ENCODE results near the gene OR10G8. TPM values are rescaled to one million over a fixed set of nuclear protein-coding genes. Genes with fewer than 3 reads are reported as not detected.

OR10G8 gene
- total and polyA plus RNA-seq, 11 donors, result not detected

GRCh38 chr11:124077266-124077665, 50.7 kb downstream of the OR10G8 start:
- Histone ChIP-seq H3K4me1 (peaks cover 0 to 12% (median 0%) of the 10 kb centered on the region in 12 donors), H3K27me3 (peaks cover 0 to 72% (median 13%) of the 10 kb centered on the region in 9 donors), H3K36me3 (no peaks in the 10 kb centered on the region), H3K27ac (no peak overlapping the region), H3K9me3 (no peaks in the 10 kb centered on the region), H3K4me3 (no peak overlapping the region)
- intact Hi-C loops (cut with DNase I), result loop anchor here in 6 of 10 donors (10.0 kb wide), 2 partner anchors 118 to 508 kb away; no protein-coding TSS in a partner anchor
- DNase-seq (no peak), ATAC-seq (no peak)
- TF ChIP-seq CTCF (IDR thresholded peaks at IDR 0.05), result no peak
- no peak for TF ChIP-seq POLR2A (IDR thresholded peaks at IDR 0.05)
- 37 to 93% (median 87%) methylated on average over 1 of the region's 1 CpG for WGBS, 4 donors

- intact Hi-C loops (cut with DNase I), result loop anchor here in 6 of 10 donors (10.0 kb wide), 2 partner anchors 116 to 506 kb away; no protein-coding TSS in a partner anchor
- ATAC-seq, result no peak
- Histone ChIP-seq H3K4me1 (peaks cover 0 to 12% (median 0%) of the 10 kb centered on the region in 12 donors), H3K9me3 (no peaks in the 10 kb centered on the region), H3K27me3 (peaks cover 0 to 77% (median 13%) of the 10 kb centered on the region in 9 donors), H3K27ac (no peak overlapping the region), H3K4me3 (no peak overlapping the region), H3K36me3 (no peaks in the 10 kb centered on the region)
- TF ChIP-seq CTCF (IDR thresholded peaks at IDR 0.05) (no peak), POLR2A (IDR thresholded peaks at IDR 0.05) (no peak)
- WGBS, 4 donors, result 80 to 91% (median 87%) methylated on average over 2 of the region's 2 CpGs
- DNase-seq, result no peak
Observed at GRCh38 chr11:124078591-124078990, 52.0 kb downstream of the OR10G8 start.

GRCh38 chr11:124079631-124080326, 53.2 kb downstream of the OR10G8 start:
- H3K27ac ChIP-seq, result no peak overlapping the region
- 60 to 65% (median 62%) methylated on average over 8 of the region's 8 CpGs for WGBS, 4 donors
- ATAC-seq (no peak), DNase-seq (no peak)
- intact Hi-C loops (cut with DNase I), result loop anchor here in 6 of 10 donors (10.0 kb wide), 2 partner anchors 115 to 505 kb away; no protein-coding TSS in a partner anchor
- no peak overlapping the region for H3K4me3 ChIP-seq
- peaks cover 0 to 12% (median 0%) of the 10 kb centered on the region in 12 donors for H3K4me1 ChIP-seq
- no peaks in the 10 kb centered on the region for H3K9me3 ChIP-seq
- H3K27me3 ChIP-seq, result peaks cover 0 to 87% (median 13%) of the 10 kb centered on the region in 9 donors
- TF ChIP-seq POLR2A (IDR thresholded peaks at IDR 0.05) (no peak), CTCF (IDR thresholded peaks at IDR 0.05) (no peak)
- H3K36me3 ChIP-seq, result no peaks in the 10 kb centered on the region

Other genes with a start within 250 kb of the OR10G8 start
- gene OR6M1, start 220.4 kb upstream of the OR10G8 start, total RNA-seq, result not detected
- gene OR6M1, start 220.4 kb upstream of the OR10G8 start, polyA plus RNA-seq, result not detected
- not detected for gene TMEM225, start 141.1 kb upstream of the OR10G8 start, total RNA-seq
- not detected for gene TMEM225, start 141.1 kb upstream of the OR10G8 start, polyA plus RNA-seq
- gene OR8D4, start 124.6 kb upstream of the OR10G8 start, total RNA-seq, result not detected
- not detected for gene OR8D4, start 124.6 kb upstream of the OR10G8 start, polyA plus RNA-seq
- not detected for gene OR4D5, start 87.2 kb upstream of the OR10G8 start, total RNA-seq
- gene OR4D5, start 87.2 kb upstream of the OR10G8 start, polyA plus RNA-seq, result not detected
- gene OR6T1, start 83.0 kb upstream of the OR10G8 start, total RNA-seq, result not detected
- not detected for gene OR6T1, start 83.0 kb upstream of the OR10G8 start, polyA plus RNA-seq
- gene OR10S1, start 49.0 kb upstream of the OR10G8 start, total RNA-seq, result not detected
- not detected for gene OR10S1, start 49.0 kb upstream of the OR10G8 start, polyA plus RNA-seq
- not detected for gene OR10G6, start 31.6 kb upstream of the OR10G8 start, total RNA-seq
- gene OR10G6, start 31.6 kb upstream of the OR10G8 start, polyA plus RNA-seq, result not detected
- gene OR10G4, start 13.8 kb upstream of the OR10G8 start, total RNA-seq, result not detected
- gene OR10G4, start 13.8 kb upstream of the OR10G8 start, polyA plus RNA-seq, result not detected
- gene OR10G9, start 3.8 kb upstream of the OR10G8 start, total RNA-seq, result not detected
- not detected for gene OR10G9, start 3.8 kb upstream of the OR10G8 start, polyA plus RNA-seq
- gene OR10G7, start 14.5 kb downstream of the OR10G8 start, total RNA-seq, result not detected
- not detected for gene OR10G7, start 14.5 kb downstream of the OR10G8 start, polyA plus RNA-seq
- 10 to 100 TPM in 1 of 9 donors, 1 to 10 TPM in 8; 2.3 to 13.7 (median 4.2) TPM for gene VWA5A, start 88.7 kb downstream of the OR10G8 start, total RNA-seq
- gene VWA5A, start 88.7 kb downstream of the OR10G8 start, polyA plus RNA-seq, result 1 to 10 TPM; 1.2 to 1.8 TPM
- gene OR10D3, start 156.5 kb downstream of the OR10G8 start, total RNA-seq, result not detected
- gene OR10D3, start 156.5 kb downstream of the OR10G8 start, polyA plus RNA-seq, result not detected
- gene OR8G1, start 214.3 kb downstream of the OR10G8 start, total RNA-seq, result not detected
- not detected for gene OR8G1, start 214.3 kb downstream of the OR10G8 start, polyA plus RNA-seq
- not detected for gene OR8G5, start 229.6 kb downstream of the OR10G8 start, total RNA-seq
- not detected for gene OR8G5, start 229.6 kb downstream of the OR10G8 start, polyA plus RNA-seq